Measurements from ENCODE around the gene SOCS3.

The SOCS3 gene

DNA sequence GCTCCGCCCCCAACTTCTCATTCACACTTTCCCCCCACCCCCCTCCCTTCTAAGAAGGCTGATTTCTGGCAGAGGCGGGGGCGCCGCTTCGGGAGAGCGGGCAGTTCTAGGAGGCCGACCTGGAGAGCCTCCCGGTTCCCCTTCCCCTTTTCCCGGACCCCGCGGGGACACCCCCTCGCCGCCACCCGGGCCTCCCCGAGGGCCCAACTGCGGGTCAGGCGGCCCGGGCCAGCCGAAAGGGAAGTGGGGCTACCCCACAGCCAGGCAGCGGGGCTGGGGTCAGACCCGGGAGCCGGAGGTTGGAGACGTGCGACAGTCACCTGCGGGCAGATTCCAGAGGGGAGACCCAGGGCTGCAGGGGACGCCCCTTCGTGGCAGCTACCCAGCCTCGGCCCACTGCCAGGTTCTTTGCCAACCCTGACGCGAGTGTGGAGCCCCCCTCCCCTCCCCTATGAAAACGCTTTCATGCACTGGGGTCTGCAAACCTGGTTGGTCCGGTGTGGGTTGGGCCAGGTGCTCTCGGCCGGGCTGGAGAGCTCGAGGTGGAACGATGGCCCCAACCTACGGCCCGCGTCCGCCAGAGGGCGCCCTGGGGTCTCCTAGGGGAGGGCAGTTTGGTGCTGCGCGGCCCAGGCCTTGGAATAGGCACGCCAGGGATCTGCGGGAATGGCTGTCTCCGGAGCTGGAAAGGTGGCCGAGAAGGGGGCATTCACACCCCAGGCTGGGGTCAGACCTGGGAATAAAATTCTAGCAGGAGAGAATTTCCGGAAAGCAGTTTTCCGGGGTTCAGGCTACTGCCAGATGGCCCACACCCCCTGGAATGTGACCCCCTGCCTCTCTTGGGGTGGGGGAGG, 721 bp upstream of the SOCS3 start:
- H3K27ac ChIP-seq (ENCODE audit: low read depth, low read length): no peak overlapping the region
- H3K4me1 ChIP-seq (ENCODE audit: control insufficient read depth, low read length): peaks cover 31% of the 10 kb centered on the region
- H3K9me3 ChIP-seq (ENCODE audit: control insufficient read depth, insufficient read depth, low read length): no peaks in the 10 kb centered on the region
- H3K9me2 ChIP-seq (replicated peaks; ENCODE audit: control insufficient read depth, low read length): no peaks in the 10 kb centered on the region
- H3K79me2 ChIP-seq (ENCODE audit: control insufficient read depth, low read length): no peaks in the 10 kb centered on the region
- H3K27me3 ChIP-seq (ENCODE audit: control insufficient read depth, low read length): peaks cover 86% of the 10 kb centered on the region
- H4K20me1 ChIP-seq (ENCODE audit: control insufficient read depth, insufficient read depth, low read depth, low read length): peaks cover 8% of the 10 kb centered on the region
- H3F3A ChIP-seq (ENCODE audit: control insufficient read depth, insufficient read depth): no peaks in the 10 kb centered on the region; the same call in 1 of the 2 replicates
- TF ChIP-seq, protein P1, sequence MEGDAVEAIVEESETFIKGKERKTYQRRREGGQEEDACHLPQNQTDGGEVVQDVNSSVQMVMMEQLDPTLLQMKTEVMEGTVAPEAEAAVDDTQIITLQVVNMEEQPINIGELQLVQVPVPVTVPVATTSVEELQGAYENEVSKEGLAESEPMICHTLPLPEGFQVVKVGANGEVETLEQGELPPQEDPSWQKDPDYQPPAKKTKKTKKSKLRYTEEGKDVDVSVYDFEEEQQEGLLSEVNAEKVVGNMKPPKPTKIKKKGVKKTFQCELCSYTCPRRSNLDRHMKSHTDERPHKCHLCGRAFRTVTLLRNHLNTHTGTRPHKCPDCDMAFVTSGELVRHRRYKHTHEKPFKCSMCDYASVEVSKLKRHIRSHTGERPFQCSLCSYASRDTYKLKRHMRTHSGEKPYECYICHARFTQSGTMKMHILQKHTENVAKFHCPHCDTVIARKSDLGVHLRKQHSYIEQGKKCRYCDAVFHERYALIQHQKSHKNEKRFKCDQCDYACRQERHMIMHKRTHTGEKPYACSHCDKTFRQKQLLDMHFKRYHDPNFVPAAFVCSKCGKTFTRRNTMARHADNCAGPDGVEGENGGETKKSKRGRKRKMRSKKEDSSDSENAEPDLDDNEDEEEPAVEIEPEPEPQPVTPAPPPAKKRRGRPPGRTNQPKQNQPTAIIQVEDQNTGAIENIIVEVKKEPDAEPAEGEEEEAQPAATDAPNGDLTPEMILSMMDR (IDR thresholded peaks at IDR 0.05; ENCODE audit: low read depth, low read length, poor library complexity, severe bottlenecking): peak; percentile 98
- TF ChIP-seq EZH2phosphoT487 (IDR thresholded peaks at IDR 0.05; ENCODE audit: borderline replicate concordance, low read length): no peak; the same call in 1 of the 2 replicates
- H3K4me2 ChIP-seq (ENCODE audit: low read length): peak overlapping the region; percentile 72
- no peaks in the 10 kb centered on the region for H3K36me3 ChIP-seq (ENCODE audit: control insufficient read depth, low read length)
- H3K4me3 ChIP-seq (ENCODE audit: low read length): peak overlapping the region; percentile 50

DNA sequence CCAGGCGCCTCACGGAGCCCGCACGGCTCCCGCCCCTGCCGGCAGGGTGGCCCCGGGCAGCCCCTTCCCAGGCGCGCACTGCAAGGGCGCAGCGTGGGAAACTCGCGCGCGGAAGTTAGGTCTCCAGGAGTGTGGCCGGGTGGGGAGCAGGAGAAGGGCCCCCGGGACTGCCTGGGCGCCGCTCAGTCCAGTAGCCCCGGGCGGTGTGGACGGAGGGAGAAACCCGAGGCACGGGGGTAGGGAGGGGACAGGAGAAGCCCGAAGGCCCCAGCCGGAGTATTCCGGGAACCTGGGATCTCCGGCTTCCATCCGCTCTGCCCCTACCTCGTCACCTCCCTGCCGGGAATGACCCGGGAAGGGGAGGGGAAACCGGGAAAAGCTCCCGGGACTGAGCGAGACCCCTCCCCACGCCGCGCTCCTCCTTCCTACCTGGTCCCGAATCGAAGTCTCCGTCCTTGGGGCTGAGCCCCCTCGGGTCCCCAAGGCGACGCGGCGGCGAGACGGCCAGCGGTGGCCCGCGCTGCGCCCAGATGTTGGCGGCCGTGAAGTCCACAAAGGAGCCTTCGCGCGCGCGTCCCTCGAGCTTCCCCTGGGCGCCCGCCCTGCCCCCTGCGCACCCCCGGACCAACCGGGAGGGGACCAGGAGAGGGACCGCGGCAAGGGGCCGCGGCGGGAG, 418 bp downstream of the SOCS3 start:
- H3K9me3 ChIP-seq (ENCODE audit: control insufficient read depth, insufficient read depth, low read length): no peaks in the 10 kb centered on the region
- no peaks in the 10 kb centered on the region for H3K36me3 ChIP-seq (ENCODE audit: control insufficient read depth, low read length)
- peak overlapping the region; percentile 50; the same call in 1 of the 2 replicates for H3K4me3 ChIP-seq (ENCODE audit: low read length)
- peaks cover 8% of the 10 kb centered on the region for H4K20me1 ChIP-seq (ENCODE audit: control insufficient read depth, insufficient read depth, low read depth, low read length)
- H3K4me1 ChIP-seq (ENCODE audit: control insufficient read depth, low read length): peaks cover 37% of the 10 kb centered on the region
- H3K4me2 ChIP-seq (ENCODE audit: low read length): peak overlapping the region; percentile 72
- H3K9me2 ChIP-seq (replicated peaks; ENCODE audit: control insufficient read depth, low read length): no peaks in the 10 kb centered on the region
- peaks cover 84% of the 10 kb centered on the region for H3K27me3 ChIP-seq (ENCODE audit: control insufficient read depth, low read length)
- peak; percentile 63; the same call in 1 of the 2 replicates for TF ChIP-seq EZH2phosphoT487 (IDR thresholded peaks at IDR 0.05; ENCODE audit: borderline replicate concordance, low read length)
- TF ChIP-seq, protein P1 (IDR thresholded peaks at IDR 0.05; ENCODE audit: low read depth, low read length, poor library complexity, severe bottlenecking): no peak
- no peak overlapping the region for H3K27ac ChIP-seq (ENCODE audit: low read depth, low read length)
- H3K79me2 ChIP-seq (ENCODE audit: control insufficient read depth, low read length): no peaks in the 10 kb centered on the region
- H3F3A ChIP-seq (ENCODE audit: control insufficient read depth, insufficient read depth): no peaks in the 10 kb centered on the region; the same call in 1 of the 2 replicates

DNA sequence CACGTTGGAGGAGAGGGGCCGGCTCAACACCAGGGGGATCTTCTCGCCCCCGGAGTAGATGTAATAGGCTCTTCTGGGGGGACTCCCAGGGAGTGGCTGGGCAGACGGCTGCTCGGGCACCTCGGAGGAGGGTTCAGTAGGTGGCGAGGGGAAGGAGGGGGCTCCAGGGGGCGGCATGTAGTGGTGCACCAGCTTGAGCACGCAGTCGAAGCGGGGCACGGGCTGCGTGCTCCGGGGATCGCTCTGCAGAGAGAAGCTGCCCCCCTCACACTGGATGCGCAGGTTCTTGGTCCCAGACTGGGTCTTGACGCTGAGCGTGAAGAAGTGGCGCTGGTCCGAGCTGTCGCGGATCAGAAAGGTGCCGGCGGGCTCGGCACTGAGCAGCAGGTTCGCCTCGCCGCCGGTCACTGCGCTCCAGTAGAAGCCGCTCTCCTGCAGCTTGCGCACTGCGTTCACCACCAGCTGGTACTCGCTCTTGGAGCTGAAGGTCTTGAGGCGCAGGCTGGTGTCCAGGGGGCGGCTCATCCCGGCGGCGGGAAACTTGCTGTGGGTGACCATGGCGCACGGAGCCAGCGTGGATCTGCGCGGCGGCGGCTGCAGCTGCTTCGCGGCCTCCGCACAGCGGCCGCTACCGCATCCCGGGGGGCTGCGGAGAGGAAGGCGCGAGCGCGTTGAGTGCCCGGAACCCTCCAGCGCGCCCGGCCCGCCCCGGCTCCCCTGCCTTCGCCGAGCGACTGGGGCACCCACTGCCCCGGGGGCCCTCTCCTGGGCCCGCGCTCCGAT, 1.1 kb downstream of the SOCS3 start:
- TF ChIP-seq EZH2phosphoT487 (IDR thresholded peaks at IDR 0.05; ENCODE audit: borderline replicate concordance, low read length): peak; percentile 60; the same call in 1 of the 2 replicates
- TF ChIP-seq, protein P1 (IDR thresholded peaks at IDR 0.05; ENCODE audit: low read depth, low read length, poor library complexity, severe bottlenecking): no peak
- Histone ChIP-seq H4K20me1 (ENCODE audit: control insufficient read depth, insufficient read depth, low read depth, low read length) (peaks cover 8% of the 10 kb centered on the region), H3K9me3 (ENCODE audit: control insufficient read depth, insufficient read depth, low read length) (no peaks in the 10 kb centered on the region), H3F3A (ENCODE audit: control insufficient read depth, insufficient read depth) (no peaks in the 10 kb centered on the region; the same call in 1 of the 2 replicates), H3K79me2 (ENCODE audit: control insufficient read depth, low read length) (no peaks in the 10 kb centered on the region), H3K36me3 (ENCODE audit: control insufficient read depth, low read length) (no peaks in the 10 kb centered on the region), H3K4me1 (ENCODE audit: control insufficient read depth, low read length) (peaks cover 37% of the 10 kb centered on the region), H3K27me3 (ENCODE audit: control insufficient read depth, low read length) (peaks cover 84% of the 10 kb centered on the region), H3K27ac (ENCODE audit: low read depth, low read length) (no peak overlapping the region), H3K4me2 (ENCODE audit: low read length) (no peak overlapping the region; the same call in 1 of the 2 replicates), H3K4me3 (ENCODE audit: low read length) (no peak overlapping the region), H3K9me2 (replicated peaks; ENCODE audit: control insufficient read depth, low read length) (no peaks in the 10 kb centered on the region)

Measured in DOHH2 (cell line).